Epithelial cell of proximal tubule (primary cell): ENCODE data around the gene MMRN1. TPM values are rescaled to one million over a fixed set of nuclear protein-coding genes. Genes with fewer than 3 reads are reported as not detected.

ENCODE experiments used
- DNase-seq: peaks from one replicate; pipeline ENCODE4 v3.0.0-alpha.2; 2011; ENCODE audit warnings: low read depth
- H3K4me3 ChIP-seq: 2 replicates; pipeline ENCODE4 v1.5.1; 2011; ENCODE audit warnings: low read depth, mild to moderate bottlenecking, low read length
- total RNA-seq: library from RNA; depleted of rRNA; stranded (reverse); fragments of >200 nt; gene quantifications from 2 replicates; pipeline ENCODE4 v1.2.3, GENCODE V29; 2015
- TF ChIP-seq, protein P1 (sequence below): conservative IDR thresholded peaks from 2 replicates; pipeline ENCODE4 v1.5.1; 2012; ENCODE audit warnings: low read depth, mild to moderate bottlenecking, low read length

The MMRN1 gene
- total RNA-seq, 1 donor from 2014 or later: not detected

DNA sequence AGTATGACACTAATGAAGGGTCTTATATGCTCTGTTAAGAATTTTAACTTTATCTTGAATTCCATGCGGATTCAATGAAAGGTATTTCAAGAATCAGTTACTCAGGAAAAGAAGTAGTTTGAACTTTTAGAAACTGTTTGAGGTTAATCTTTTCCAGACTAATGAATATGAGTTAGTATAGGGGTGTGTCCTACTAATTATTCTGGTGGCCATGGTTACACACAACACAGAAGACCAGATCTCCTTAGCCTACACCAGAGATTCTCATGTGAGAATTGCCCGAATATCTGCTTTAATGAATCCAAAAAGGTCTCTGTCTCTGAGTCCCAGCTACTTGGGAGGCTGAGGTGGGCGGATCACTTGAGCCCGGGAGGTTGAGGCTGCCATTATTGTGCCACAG, 100.4 kb downstream of the MMRN1 start:
- H3K4me3 ChIP-seq: no peak overlapping the region

DNA sequence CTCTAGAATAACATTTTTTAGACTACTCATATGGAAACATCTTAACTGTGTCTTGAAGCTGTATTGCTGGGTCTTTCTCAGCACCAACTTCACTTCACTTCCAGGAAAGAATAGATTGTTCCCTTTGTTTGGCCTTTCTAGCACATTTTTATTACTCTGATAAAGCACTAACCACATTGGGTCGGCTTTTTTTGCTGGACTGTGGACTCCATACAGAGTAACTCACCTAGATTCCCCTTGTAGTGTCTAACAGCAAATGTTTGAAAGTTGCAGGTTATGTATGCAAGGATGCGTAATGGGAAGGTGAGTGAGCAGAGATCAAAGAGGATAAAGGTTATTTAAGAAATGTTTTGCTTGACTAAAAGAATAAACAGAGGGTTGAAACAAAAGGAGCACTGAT, 101.2 kb downstream of the MMRN1 start:
- H3K4me3 ChIP-seq: no peak overlapping the region
- TF ChIP-seq, protein P1, sequence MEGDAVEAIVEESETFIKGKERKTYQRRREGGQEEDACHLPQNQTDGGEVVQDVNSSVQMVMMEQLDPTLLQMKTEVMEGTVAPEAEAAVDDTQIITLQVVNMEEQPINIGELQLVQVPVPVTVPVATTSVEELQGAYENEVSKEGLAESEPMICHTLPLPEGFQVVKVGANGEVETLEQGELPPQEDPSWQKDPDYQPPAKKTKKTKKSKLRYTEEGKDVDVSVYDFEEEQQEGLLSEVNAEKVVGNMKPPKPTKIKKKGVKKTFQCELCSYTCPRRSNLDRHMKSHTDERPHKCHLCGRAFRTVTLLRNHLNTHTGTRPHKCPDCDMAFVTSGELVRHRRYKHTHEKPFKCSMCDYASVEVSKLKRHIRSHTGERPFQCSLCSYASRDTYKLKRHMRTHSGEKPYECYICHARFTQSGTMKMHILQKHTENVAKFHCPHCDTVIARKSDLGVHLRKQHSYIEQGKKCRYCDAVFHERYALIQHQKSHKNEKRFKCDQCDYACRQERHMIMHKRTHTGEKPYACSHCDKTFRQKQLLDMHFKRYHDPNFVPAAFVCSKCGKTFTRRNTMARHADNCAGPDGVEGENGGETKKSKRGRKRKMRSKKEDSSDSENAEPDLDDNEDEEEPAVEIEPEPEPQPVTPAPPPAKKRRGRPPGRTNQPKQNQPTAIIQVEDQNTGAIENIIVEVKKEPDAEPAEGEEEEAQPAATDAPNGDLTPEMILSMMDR: no peak
- no peak for DNase-seq

More for the DNA sequence above, 100.4 kb downstream of the MMRN1 start:
- TF ChIP-seq, protein P1: no peak
- DNase-seq: peak; percentile 35

DNA sequence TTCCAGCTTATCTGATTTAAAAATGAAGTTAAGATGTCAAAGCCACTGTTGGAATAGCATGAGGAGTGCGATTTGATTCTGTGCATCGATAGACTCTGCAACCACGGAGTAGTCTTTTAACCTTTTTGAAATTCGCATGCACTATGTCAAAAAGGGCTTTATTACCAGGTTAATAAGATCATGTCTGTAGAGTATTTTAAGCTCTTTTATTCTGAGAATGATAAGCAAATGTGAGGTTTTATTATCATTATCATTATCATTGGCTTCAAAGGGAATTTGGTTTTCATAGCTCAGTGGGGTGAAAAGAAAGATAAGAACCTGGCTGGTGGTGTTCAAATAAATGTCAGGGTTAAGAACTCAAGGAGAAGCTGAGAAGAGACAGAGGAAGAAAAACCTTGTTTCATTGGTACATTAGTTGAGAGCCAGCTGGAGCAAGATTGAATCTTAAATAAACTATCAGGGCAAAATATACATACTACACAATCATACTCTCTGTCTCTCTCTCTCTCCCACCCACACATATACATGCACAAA, 102.6 kb downstream of the MMRN1 start:
- TF ChIP-seq, protein P1: no peak
- no peak for DNase-seq
- no peak overlapping the region for H3K4me3 ChIP-seq

DNA sequence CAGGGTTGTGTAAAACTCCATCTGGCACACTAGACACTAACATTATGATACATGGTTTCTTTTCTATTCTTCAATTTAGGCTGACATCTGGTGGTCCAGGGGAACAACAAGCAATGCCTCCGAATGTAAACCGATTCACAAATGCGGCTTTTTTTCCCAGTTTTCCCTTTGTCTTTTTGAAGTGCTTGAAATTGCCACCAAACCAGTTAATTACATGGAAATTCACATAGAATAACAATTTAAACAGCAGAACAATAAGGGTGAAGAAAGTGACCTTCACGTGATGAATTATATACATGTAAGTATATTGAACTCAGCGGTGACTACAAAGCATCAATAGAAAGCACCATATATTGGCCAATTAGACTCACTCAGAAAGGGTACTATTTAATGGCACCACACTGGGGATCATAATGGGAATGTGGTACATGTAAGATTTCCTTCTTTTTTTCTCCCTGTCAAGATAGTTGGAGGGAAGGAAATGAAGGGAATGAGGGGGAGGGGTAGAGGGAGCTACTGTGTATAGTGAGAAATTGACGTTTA, 103.9 kb downstream of the MMRN1 start:
- no peak overlapping the region for H3K4me3 ChIP-seq
- TF ChIP-seq, protein P1: no peak
- DNase-seq: no peak

DNA sequence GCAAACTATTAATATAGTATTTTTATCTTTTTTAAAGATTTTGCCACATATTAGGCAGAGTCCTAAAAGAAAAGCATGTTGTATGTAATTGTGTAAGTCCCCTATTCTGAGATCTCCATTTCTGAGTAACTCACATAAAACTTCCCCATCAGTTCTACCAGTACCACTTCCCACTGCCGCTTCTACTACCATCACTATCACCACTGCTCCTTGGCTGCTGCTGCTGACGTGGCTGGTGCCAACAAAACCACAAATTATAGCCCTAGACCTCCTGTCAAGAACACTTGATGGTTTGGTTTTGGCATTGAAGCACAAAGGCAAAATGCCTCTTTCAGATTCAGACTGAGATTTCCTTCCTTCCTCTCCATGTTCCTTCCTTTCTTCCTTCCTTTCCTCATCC, 106.4 kb downstream of the MMRN1 start:
- no peak for DNase-seq
- TF ChIP-seq, protein P1: no peak
- no peak overlapping the region for H3K4me3 ChIP-seq

DNA sequence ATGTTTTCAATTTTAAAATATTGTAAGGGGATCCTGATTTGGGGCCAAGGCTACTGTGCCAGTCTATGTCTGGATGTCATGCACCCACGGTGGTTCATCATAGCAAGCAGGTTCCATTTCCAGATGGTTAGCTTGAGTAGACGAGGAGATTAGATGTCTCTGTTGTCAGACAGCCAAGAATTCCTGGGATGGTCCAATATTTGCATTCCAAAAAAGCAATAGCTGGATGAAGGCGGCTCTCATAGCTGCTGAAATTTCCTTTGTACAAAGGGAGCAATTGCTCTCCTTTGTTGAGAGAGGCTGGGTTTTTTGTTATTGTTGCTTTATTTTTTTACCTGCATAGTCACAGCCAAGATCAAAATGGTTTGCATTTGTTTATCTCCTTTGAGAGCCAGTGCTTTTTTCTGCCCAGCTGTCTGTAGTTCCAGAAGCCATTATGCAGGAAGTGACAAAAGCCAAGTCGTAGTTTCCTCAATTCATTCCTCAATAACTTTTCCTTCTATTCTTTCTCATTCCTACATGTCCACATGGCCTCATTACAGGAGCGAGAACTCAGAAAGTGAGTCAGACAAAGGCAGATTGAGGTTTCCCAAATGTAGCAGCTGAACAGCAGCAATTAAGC, 107.9 kb downstream of the MMRN1 start:
- no peak for DNase-seq
- TF ChIP-seq, protein P1: no peak
- H3K4me3 ChIP-seq: no peak overlapping the region

Other genes with a start within 250 kb of the MMRN1 start
- 2.4 and 6.6 TPM in 2 replicates for gene SNCA, start 57.7 kb upstream of the MMRN1 start, total RNA-seq
- gene CCSER1, start 232.5 kb downstream of the MMRN1 start, total RNA-seq: 0.65 TPM in 1 of 2 replicates, not detected in the other